Sciatic nerve (tissue), 2 donors: ENCODE data around the gene LRMDA. TPM values are rescaled to one million over a fixed set of nuclear protein-coding genes. Genes with fewer than 3 reads are reported as not detected.

Source experiments
- ATAC-seq: fragments of 200-7000 bp; cut with Tn5 transposase; one replicate; pipeline ENCODE4 v1.9.1; 2020; ENCODE audit warnings: mild to moderate bottlenecking, moderate library complexity
- DNase-seq: peaks from one replicate; pipeline ENCODE4 v3.0.0-alpha.2; 2020; ENCODE audit warnings: low spot score
- intact Hi-C: fragments of 100-400 bp; cut with DNase I; formaldehyde crosslinking; loops from one replicate; pipeline ENCODE4 v1.14.2; 2022
- total RNA-seq: library from RNA; stranded (reverse); fragmentation: NEBNext Ultra II Directional; extraction: Animal tissue kit (Norgen Biotek cat#: 25700); gene quantifications from one replicate; pipeline ENCODE4 v1.2.1, GENCODE V29; 2021
- donor health status: DM: no; HTN: no; CAD: no.
- donor health status: DM: no; HTN: no; CAD: no.

LRMDA gene
- total RNA-seq, 1 donor from 2014 or later: 16.6 TPM

DNA sequence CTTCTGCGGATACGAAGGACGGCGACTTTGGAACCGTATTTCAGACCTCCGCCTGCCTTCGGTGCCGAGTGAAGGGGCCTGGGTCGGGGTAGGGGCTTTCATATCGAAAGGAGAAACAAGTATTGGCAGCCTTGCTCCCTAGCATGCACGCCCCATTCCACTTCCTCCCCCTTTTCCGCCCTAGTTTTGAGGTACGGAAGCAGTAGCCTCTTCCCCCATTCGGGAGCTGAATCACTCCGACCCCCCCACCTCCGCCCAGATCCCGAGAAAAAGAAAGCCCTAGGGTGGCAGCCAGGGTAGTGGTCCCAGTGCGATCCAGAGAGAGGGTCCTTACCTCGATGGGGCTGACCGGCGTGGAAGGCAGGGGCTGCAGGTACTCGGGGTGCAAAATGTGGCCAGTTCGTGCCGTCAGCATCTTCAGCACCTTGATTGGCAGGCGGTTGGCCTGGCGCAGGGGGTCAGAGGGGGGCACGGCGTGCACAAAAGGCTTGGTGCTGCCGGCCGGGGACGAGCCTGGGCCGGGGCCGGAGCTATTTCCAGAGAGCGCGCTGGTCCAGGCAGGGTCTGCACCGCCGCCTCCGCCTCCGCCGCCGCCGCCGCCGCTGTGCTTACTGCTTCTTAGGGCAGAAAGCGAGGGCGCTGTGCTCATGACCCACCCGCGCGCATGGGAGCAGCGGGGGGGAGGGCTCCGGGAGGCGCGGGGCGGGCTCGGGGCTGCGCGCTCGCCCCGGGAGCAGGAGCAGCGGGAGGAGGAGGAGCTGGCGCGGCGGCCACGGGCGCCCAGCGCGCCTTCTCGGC is 30.5 kb upstream of the LRMDA start:
- intact Hi-C loops: loop anchor here (5.0 kb wide), 1 partner anchor 636 kb away; no protein-coding TSS in a partner anchor
- ATAC-seq: no peak
- DNase-seq: peak; percentile 82

DNA sequence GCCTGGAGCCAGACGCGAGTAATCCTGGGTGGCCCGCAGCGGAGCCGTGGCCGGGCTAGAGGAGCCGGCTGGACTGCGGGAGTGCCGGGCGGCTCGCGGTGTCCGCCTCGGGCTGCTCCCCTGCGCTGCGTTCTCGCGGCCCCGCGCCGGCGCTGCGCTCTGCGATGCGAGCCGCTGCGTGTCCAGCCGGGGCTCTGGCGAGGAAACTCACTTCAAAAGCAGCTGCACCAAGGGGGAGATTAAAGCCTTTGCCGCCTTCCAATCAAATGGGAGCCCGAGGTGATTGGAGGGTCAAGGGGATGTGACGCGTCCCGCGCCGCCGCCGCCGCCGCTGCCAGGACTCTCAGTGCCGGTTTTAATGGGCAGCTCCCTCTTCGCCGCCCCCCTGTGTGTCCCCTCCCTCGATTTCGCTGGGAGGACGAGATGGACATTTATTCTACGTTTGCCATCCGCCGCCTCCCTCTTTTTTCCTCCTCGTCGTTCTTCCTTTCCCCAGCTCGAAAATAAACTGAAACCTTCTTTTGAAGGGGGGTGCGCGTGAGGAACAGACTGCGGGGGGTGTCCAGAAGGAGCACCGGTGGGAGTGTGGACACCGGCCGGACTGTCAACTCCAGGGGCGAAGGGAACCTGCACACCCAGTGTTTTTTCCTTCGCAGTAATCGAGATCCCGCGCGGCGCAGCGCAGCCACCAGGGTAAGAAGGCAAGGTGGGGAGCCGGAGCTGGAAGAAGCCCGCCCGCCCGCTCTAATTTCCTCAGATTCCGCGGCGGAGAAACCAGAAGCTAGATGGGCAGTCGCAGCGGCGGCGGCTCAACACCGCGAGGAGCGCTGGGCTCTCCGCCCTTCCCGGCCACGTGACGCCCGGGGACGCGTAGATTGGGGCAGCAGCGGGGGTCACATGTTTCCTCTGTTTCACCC is 29.6 kb upstream of the LRMDA start, which contains the start of gene ZNF503:
Gene ZNF503 (minus strand): TSS at position 196 of the 917 bp plus-strand sequence. CDS start 345 bp downstream, outside the sequence.
- ATAC-seq (peak; percentile 93), DNase-seq (peak; percentile 98)
- intact Hi-C loops: loop anchor here (5.0 kb wide), 1 partner anchor 635 kb away; no protein-coding TSS in a partner anchor

DNA sequence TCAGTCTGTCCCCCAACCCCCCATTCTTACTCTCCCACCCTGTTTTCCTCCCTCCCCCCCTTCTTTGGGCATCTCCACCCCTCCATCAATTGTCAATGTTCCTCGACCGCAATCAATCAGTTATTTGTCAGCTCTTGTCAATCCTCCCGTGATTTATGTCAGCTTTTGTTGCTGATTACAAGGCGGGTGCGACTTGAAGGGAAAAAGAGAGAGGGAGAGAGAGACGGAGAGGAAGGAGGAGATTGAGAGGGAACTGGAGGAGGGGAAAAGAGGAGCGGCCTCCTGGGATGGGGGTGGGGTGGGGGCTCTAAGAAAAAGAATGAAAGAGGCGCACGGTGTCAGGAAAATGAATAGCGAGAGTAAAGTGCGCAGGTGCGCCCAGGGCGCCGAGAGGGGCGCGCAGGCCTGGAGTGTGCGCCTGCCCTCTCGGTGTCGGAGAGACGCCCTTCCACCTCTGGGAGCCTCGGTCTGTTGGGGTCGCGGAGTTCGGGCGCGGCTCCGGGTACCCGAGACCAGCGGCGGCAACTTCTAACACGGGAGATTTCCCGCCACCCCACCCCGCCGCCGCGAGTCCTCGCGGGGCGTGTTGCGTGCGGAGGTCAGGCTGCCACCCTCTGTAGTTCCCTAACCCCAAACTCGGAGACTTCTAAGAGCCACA is 28.8 kb upstream of the LRMDA start:
- DNase-seq (peak; percentile 71), ATAC-seq (peak; percentile 7)
- intact Hi-C loops: loop anchor here (5.0 kb wide), 1 partner anchor 635 kb away; no protein-coding TSS in a partner anchor

DNA sequence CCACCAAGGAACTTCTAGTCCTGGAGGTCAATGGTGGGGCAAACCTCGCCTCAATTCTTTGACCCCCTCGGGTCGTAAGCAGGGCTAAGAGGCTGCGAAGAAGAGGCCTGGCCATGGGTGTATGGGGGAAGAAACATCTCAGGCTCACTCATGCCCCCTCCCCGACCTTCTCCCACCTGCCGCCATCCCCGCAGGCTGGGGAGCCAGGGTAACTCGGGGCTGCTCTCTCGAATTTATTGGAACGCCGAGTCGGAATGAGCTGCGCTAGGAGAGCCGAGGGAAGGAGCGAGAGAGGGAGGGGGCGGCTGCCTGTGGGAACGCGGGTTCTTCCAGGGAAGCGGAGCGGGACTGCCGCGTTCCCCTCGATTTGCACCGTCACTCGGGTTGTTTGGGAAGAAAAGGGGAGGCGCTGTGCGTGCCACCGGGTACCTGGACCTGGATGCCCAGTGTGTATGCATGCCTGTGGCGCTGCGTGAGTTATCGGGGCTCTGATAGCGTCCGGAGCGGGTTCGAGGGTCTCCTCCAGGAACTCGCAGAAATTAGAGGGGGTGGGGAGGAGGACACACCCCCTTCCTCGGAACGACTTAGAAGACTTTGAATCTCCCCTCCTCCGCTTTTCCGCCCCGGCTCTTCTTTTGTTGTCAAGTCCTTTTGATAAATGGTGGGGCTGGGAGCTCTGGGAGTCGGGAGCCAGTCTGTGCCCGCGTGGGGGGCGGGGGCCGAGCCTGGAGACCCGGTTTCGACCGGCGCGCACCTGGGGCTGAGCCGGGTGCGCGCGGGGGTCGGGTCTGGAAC is 28.1 kb upstream of the LRMDA start:
- ATAC-seq (no peak), DNase-seq (peak; percentile 75)
- intact Hi-C loops: loop anchor here (5.0 kb wide), 1 partner anchor 634 kb away; no protein-coding TSS in a partner anchor

DNA sequence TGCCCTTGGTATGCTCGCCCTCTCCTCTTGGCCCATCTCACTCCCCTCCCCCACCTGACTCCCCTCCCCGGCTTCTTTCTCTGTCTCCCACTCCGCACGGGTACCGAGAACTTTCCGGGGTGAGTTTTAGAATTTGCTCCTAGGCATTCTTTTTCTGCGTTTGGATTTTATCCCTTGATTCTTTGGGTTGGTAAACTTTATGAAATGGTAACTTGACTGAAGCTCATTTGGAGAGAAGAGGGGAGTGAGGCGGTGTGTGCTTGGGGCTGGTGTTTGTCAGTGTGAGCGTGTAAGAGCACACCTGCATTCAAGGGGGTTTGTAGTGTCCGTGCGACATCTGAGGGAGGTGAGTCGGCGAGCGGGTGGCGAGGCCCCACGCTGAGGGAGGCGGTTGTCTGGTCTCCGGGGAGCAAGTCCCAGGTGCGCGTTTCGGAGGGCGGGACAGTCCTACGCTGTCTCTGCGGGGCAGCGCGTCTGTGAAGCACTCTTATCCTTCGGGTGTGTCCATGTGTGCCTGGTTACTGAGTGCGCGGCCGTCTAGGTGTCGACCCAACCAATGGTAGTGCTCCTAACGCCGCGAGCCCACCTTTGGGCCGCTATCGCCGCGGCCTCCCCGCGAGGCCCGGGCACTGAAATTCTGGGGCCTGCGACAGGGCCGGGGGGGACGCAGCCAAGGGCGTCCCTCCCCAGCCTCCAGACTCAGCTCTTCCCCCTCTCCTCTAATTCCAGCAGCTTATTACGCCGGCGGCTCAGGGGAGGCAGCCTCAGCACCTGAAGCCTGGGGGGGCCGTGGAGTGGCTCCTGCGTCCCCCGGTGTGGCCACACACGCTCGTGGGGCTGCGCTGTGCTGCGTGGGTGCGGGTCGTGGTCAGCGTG is 27.2 kb upstream of the LRMDA start:
- ATAC-seq (no peak), DNase-seq (no peak)
- intact Hi-C loops: loop anchor here (5.0 kb wide), 1 partner anchor 633 kb away; no protein-coding TSS in a partner anchor

DNA sequence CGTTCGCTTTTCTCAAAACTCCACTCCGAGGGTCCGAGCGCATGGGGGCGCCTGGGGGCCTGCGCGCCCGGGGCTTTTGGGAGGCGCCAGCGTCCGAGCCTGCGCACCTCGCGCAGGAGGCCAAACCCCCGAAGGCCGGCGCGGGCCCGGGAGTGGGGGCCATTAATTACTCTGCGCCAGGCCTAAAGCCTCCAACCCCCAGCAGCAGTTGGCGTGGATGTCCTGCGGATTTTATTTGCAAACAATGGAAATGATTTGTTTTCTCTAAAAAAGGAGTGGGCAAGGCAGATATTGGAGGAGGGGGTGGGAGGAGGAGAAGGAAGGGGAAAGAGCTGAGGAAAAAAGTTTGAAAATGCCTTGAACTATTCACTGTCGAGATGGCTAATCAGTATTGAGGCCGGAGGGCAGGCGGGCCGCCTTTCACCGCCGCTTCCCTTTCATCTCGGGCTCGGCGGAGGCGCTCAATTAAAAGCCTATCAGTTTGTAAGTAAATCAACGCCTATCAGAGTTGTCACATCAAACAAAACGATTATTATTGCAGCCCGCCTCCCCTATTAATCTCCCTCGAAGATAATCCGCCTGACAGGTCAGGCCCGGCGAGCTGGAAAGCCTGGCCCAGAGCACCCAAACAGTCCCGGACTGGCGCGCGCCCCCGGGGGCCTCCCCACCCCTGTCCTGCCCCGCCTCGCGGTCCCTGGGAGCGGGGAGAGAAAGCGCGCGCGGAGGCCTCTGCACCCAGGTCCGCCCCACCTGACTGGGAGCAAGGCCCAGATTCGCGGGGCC is 26.4 kb upstream of the LRMDA start:
- intact Hi-C loops: loop anchor here (5.0 kb wide), 1 partner anchor 632 kb away; no protein-coding TSS in a partner anchor
- ATAC-seq: no peak

DNA sequence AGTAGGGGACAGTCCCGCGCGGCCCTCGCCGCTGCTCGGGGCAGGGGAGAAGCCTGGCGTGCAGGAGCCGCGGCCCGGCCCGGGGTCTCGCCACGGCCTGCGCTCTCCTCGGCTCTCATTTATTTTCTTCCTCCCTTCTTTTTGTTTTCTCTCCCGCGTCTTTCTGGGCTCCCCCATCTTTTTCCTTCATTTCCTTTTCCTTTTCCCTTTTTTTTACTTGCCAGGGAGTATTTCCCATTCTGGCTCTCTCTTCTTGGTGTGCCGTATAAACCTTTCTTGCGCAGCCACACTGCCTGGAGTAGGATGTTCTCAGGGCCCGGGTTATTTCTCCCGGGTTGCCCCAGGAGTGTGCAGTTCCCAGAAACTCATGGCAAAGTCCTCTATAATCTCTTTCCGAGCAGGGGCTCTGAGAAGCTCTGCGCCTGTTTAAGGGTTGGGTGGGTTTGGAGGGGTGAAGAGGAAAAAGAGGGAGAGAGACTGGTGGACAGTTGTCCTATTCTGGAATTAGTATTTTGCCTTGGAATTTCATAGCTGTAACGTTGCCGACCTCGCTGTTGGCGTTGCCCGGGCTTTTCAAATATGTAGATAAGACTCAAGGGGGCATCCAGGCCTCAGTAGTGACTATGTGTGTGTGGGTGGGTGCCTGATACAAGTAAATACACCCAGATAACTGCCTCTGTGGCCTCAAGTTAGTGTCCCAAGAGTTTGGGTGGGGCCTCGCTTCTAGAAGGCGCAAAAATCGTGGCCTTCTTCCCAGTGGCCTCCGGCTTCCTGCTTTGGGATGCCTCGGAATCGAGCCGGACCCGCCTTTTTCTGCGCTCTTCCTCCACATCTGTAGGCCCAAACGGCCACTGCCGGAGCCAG is 25.6 kb upstream of the LRMDA start:
- intact Hi-C loops: no loop called here
- no peak for DNase-seq
- ATAC-seq: no peak

More for the DNA sequence above, 26.4 kb upstream of the LRMDA start:
- no peak for DNase-seq

DNA sequence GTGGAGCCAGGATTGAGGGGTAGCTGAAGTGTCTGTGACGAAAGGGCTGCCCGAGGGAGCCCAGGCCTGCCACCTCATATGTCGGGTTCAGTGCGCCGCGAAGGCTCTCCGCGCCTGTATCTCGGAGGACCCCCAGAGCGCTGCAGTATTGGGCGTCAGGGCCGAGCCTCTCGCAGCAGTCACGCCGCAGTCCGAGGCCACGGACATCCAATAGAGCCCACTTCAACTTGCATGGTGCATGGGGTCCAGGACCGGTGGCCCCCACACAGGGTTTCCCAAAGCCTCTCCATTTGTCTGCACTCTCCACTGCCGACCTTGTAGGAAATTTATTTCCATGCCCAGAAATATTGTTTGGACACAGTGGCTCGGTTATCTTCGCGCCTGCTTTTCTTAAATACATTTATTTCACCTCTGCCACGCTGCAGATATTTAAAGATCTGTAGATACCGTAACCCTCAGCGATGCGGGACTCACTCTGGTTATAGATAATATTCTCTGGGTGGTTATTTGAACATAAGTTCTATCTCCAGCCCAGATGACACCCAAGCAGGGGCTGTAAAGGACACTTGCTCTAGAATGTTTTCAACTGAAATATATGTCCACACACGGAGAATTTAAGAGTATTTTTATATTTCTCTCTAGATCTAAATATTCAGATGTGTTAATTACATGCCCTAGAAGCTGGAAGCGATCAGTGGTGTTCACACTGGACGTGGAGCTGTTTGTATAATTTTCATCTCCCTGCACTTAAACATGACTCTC is 24.8 kb upstream of the LRMDA start:
- intact Hi-C loops: no loop called here
- DNase-seq (no peak), ATAC-seq (no peak)

DNA sequence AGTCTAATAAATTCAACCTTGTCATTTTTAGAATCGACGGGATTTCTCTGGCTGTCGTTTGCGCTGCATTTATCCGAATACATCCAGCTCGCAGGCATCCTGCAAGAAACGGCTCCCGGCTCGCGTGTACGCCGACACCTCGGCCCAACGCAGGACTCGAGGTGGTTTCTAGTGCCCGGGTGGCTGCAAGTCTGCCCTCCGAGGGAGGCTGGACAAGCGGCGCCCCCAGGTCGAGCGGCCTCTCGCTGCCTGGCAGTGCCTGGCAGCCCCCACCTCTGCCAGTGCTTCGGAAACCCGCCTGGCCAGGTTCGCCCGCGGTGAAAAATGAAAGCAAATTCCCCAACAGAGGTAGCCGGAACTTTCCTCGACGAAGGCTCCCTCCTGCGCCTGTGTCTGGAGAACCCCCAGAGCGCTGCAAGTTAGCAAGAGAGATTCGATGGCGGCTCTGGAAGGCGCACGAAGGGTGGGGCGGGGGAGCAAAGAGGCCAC is 24.2 kb upstream of the LRMDA start:
- intact Hi-C loops: no loop called here
- DNase-seq: no peak

DNA sequence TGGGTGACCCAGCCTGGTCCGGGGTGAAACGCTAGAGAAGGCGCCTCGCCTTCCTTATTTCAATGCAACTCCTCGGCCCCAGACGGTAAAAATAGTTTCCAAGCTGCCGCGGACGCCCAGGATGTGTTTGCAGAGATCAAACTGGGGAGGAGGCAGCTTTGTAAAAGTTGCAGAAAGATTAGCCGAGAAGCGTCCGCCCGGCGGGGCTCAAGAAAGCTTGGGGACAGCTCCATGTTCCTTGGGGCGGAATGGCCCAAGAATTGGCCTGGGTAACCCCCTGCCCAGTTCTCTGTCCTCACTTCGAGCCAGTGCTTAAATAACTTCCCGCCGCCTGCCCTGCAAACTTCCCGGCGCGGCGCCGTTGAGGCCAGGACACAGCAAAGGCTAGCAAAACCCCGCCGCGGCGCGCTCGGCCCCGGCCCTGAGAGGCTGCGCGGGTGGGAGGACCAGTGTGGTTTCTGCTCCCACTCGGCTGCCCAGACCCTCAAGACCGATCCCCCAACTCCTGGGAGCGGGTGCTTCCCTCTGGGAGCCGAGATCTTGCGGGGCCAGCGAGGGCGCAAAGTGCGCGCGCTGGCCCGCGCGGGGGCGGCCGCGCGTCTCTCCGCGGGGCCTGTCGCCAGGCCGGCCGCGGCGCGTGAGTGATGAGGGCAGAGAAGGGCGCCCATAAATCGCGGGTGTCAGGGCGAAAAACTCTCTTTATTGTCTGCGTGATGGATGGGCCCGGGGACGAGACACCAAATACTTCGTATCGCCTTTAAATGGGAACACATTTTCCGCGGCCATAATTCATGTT is 23.5 kb upstream of the LRMDA start:
- ATAC-seq: no peak
- intact Hi-C loops: no loop called here

More for the DNA sequence above, 24.2 kb upstream of the LRMDA start:
- no peak for ATAC-seq

DNA sequence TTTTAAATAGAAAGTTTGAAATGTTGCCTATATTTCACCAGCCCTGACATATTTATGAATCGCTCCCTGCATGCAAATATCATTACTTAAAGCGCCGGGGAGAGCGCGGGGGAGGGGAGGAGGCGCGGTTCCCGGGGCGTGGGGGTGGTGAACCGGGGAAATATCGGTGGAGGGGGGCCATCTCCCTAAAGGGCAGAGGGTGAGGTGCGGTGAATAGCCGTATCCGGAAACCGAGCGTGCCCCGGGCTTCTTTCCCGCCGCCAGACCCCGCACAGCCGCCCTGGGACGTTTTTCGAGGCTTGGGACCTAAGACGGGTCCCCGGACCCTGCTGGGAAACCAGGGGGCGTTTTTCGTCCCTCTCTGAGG is 22.9 kb upstream of the LRMDA start:
- intact Hi-C loops: no loop called here
- DNase-seq (peak; percentile 72), ATAC-seq (peak; percentile 13)

More for the DNA sequence above, 23.5 kb upstream of the LRMDA start:
- DNase-seq: peak; percentile 69

DNA sequence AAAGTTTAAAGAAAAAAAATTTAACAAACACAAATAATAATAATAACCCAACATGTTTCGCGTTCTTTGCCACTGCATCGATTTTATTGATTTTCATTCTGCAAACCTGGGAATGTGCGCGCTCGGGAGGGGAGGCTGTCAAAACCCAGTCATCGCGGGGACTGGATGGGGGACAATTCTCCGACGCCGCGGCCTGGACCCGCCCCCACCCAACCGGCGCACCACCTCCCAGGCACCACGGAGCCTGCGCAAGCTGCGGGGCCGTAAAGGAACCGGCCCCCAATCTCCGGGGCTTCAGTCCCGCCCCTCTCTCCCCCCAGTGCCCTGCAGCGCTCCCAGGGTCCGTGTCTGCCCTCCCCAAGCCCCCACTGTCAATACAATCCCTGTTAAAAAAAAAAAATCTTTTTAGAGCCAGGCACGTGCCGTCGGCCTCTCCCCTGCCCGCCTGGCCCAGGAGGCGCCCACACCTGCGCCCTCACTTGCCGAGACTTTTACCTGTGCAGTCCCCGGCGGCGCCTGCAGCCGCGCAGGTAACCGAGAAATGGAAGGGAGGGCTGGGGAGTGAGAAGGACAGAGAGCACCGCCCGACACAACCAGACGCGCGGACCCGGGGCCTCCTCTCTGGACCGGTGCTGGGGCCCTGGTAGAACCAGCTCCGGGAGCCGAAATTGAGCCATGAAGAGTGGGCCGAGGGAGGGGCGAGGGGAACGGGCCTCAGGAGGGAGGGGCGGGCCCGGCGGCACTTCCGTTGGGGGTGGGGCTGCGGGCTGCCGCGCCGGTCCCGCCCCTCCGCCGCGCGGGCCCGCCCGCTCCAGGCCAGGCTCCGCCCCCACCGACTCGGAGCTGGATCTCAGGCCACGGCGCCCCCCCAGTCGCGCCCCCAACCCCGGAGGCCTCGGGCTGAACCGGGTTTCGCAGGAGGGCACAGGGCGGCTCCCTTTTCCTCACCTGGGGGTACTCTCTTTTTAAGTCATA is 22.2 kb upstream of the LRMDA start:
- peak; percentile 89 for ATAC-seq

More for the DNA sequence above, 22.2 kb upstream of the LRMDA start:
- intact Hi-C loops: no loop called here
- DNase-seq: peak; percentile 87
